Esophagus squamous epithelium (tissue), 4 donors: ENCODE results near the gene FOSL2.

Source experiments
- POLR2A ChIP-seq, 4 donors: fragments of 450-650 bp; IDR thresholded peaks; one replicate each; pipeline ENCODE4 v1.6.1; 2017; ENCODE audit warnings: antibody characterized with exemption in 4 of 4, mild to moderate bottlenecking in 4 of 4, moderate library complexity in 3 of 4
- TF ChIP-seq, protein P1 (sequence below), 6 experiments: fragments of 450-650 bp in 4 of 6; fragments of 200-600 bp in 2 of 6; sonication (generic) in 2 of 6; IDR thresholded peaks; one replicate each; pipeline ENCODE4 v1.5.1; 2016 to 2019; ENCODE audit warnings: antibody characterized with exemption in 6 of 6, mild to moderate bottlenecking in 4 of 6, moderate library complexity in 4 of 6

- TF ChIP-seq, protein P1, sequence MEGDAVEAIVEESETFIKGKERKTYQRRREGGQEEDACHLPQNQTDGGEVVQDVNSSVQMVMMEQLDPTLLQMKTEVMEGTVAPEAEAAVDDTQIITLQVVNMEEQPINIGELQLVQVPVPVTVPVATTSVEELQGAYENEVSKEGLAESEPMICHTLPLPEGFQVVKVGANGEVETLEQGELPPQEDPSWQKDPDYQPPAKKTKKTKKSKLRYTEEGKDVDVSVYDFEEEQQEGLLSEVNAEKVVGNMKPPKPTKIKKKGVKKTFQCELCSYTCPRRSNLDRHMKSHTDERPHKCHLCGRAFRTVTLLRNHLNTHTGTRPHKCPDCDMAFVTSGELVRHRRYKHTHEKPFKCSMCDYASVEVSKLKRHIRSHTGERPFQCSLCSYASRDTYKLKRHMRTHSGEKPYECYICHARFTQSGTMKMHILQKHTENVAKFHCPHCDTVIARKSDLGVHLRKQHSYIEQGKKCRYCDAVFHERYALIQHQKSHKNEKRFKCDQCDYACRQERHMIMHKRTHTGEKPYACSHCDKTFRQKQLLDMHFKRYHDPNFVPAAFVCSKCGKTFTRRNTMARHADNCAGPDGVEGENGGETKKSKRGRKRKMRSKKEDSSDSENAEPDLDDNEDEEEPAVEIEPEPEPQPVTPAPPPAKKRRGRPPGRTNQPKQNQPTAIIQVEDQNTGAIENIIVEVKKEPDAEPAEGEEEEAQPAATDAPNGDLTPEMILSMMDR (IDR thresholded peaks at IDR 0.05) = no peak
- TF ChIP-seq POLR2A (IDR thresholded peaks at IDR 0.05) = no peak
Observed at GRCh38 chr2:28432362-28432761, 39.7 kb downstream of the FOSL2 start.
